LHCN-M2 (cell line): ENCODE measurements around the gene PYCARD. TPM values are rescaled to one million over a fixed set of nuclear protein-coding genes. Genes with fewer than 3 reads are reported as not detected.
A peak's percentile ranks its signal among the peaks of the same experiment; 100 is the strongest.
"Not testable (repeated sequence)": the region's sequence is repeated elsewhere in the genome, so short reads cannot be mapped to it uniquely, and the experiment has no call there.

Source experiments
- DNase-seq: peaks from one replicate; pipeline ENCODE4 v3.0.0-alpha.2; 2012; ENCODE audit warnings: low read depth
- total RNA-seq: library from RNA; depleted of rRNA; stranded (reverse); fragments of >200 nt; gene quantifications from 2 replicates; pipeline ENCODE4 v1.2.3, GENCODE V29; 2014

Gene PYCARD
- total RNA-seq, 1 experiment from 2014 or later = 10.8 TPM

- DNase-seq = no peak
These were observed 10.7 kb downstream of the PYCARD start for GRCh38 chr16:31191697-31192428.

- DNase-seq = no peak
These were observed 11.6 kb downstream of the PYCARD start for GRCh38 chr16:31190818-31191444.

- DNase-seq = no peak
These were observed 12.5 kb downstream of the PYCARD start for GRCh38 chr16:31190061-31190460.

- no peak for DNase-seq
These were observed 13.2 kb downstream of the PYCARD start for GRCh38 chr16:31189412-31189778.

GRCh38 chr16:31188450-31189411, 13.8 kb downstream of the PYCARD start:
- DNase-seq = no peak

- no peak for DNase-seq
These were observed 14.8 kb downstream of the PYCARD start for GRCh38 chr16:31187808-31188189.

- no peak for DNase-seq
These were observed 15.4 kb downstream of the PYCARD start for GRCh38 chr16:31186930-31187807.

GRCh38 chr16:31186176-31186575, 16.4 kb downstream of the PYCARD start:
- no peak for DNase-seq

- no peak for DNase-seq
These were observed 17.2 kb downstream of the PYCARD start for GRCh38 chr16:31185339-31185738.

GRCh38 chr16:31184888-31185287, 17.7 kb downstream of the PYCARD start:
- DNase-seq = no peak

- no peak for DNase-seq
These were observed 18.8 kb downstream of the PYCARD start for GRCh38 chr16:31183432-31184428.

GRCh38 chr16:31182391-31182790, 20.2 kb downstream of the PYCARD start:
- no peak for DNase-seq

GRCh38 chr16:31181102-31181830, 21.3 kb downstream of the PYCARD start:
- peak; percentile 41 for DNase-seq

- peak; percentile 78 for DNase-seq
These were observed 22.7 kb downstream of the PYCARD start, which contains the start of gene FUS for GRCh38 chr16:31179747-31180459. TSS of gene FUS (plus strand) at chr16:31180139. CDS start at chr16:31180215, 76 bp downstream.

GRCh38 chr16:31179219-31179746, 23.3 kb downstream of the PYCARD start:
- no peak for DNase-seq

- peak; percentile 95 for DNase-seq
These were observed 25.4 kb downstream of the PYCARD start for GRCh38 chr16:31177136-31177535.

- not testable (repeated sequence) for DNase-seq
These were observed 32.5 kb downstream of the PYCARD start for GRCh38 chr16:31170048-31170447.

GRCh38 chr16:31168848-31169247, 33.7 kb downstream of the PYCARD start:
- no peak for DNase-seq
